ENCODE data around the gene SLC6A13.

Gene SLC6A13

DNA sequence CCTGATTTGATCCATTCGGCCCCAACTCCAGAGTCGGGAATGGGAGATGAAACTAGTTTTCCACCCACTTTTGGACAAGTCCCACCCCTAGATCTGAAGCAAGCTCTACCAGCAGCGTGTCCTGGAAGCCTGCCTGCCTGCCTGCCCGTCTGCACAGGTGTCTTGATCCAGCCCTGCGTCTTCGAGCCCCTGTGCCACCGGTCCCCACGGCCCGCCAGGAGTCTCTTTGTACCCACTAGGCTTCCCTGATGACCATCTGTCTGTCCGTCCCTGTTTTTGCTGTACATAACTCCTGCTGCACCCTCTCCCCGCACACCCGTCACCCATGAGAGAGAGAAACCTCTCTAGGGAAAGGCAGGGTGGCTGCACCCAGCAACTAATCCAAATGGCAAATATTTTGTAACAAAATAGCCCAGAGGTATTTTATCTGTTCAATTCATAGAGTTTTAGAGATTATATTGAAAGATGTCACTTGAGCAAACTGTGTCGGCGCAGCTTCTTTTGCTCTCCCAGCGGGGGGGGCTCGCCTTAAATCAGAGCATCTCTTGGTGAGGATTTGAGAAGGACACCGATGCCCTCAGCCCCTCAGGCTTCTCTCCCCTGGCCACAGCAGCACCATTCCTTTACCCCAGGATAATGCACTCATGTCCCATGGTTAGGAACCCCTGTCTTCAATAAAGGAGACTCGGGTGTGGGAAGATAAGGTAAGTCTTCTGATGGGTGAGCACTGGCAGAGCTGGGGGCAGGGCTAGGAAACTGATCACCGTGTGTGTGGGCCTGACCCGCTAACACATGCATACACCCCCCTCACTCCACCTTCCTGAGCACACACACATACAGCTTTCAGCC, 84.4 kb downstream of the SLC6A13 start:
- DNase-seq (ENCODE audit: low read depth in 2 of 2), result no peak

DNA sequence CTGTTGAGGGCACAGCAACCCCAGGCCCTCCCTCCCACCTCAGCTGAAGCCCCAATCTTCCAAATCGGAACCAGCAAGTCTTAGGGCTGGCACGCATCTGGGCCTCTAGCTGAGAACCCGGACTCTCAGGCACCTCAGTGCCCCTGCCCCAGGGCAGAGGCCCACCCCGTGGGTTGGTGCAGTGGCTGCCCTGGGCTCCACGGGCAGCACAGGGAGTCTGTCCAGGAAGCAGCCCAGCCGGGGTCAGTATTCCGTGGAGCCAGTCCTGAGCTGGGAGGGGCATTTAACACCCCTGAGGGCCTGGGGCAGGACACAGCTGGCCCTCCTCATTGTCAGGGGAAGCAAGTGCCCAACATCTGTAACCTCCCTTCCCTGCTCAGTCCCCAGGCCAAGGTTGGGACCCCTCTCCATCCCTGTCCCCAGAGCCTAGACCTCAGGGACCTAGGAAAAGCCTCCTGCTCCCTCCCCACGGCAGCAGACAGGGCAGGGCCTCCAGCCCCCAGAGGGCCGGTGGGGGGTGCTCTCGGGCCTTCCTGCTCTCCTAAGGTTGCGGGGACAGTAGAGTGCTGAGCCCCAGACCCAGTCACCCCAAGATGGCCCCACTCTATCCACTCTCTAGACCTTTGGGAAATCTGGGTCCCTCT, 85.2 kb downstream of the SLC6A13 start:
- DNase-seq (ENCODE audit: low read depth in 2 of 2), result no peak

DNA sequence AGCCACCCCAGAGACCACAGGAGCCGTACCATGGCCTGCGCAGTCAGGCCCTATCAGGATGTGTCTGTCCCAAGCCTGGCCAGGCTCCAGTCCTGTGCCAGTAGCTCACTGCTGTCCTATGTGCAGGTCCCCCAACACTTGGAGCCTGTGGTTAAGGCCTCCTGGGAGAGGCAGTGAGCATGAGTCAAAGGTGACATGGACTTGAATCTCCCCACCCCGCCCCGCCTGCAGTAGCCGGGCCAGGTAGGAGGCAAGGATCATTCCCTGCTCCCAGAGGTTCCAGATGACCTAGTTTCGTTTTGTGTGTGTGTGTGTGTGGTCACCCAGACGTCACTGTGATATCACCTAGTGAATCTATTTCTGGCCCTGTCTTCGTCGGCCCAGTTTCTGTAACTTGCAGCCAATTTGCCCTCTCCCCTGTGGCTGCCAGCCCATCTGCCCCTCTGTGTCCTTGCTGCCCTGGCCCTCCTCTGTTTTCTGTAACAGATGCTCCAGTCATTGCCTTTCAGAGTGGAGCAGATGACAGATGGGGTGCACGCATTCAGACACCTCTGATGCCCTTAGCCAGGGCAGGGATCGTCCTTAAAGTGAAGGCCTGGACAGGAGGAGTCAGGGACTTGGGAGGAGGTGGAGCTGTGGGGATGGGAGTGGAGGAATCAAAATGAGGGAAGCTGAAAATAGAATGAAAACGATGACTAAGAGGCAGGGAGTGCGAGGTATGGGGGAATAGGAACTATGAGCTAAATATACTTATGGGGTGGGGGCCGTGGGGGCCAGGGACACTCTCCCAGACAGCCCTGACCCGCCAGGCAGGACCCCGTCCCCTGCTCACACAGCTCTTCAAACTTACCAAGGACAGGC, 86.1 kb downstream of the SLC6A13 start:
- DNase-seq (ENCODE audit: low read depth in 2 of 2), result no peak

DNA sequence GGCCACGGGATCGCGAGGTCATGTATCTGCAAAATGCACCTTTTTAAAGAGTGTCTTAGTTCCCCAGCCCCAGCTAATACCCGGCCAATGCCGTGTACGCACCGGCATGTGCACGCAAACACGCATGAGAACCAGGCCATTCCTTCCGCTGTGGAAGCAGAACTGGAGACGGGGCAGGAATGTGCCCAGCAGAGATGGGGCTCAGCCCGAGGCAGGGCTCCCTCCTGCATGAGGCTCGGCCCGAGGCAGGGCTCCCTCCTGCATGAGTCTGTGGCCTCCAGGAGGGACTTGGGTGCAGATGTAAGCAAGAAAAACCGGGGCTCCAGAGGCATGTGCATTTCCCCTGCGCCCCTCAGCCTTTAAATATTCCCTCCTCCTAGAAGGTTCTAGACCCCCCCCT, 86.9 kb downstream of the SLC6A13 start:
- no peak for DNase-seq (ENCODE audit: low read depth in 2 of 2)

DNA sequence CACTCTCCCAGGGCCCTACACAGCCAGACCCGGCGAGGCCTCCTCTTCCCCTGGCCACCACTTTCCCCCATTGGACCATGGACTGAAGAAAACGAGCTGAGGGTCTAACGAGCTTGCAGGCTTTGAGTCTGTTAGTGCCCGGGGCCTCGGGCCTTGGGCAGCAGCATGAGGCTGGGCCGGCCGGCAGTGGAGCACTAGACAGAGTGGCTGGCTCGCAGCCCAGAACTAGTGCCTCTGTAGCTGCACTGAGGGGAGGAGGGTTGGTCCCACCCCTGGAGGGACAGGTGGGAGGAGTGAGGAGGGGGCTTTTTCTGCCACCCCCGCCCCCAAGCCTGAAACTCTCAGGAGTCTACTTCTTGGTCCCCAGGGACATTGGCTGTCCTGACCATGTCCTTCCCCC, 87.4 kb downstream of the SLC6A13 start:
- no peak for DNase-seq (ENCODE audit: low read depth in 2 of 2)

DNA sequence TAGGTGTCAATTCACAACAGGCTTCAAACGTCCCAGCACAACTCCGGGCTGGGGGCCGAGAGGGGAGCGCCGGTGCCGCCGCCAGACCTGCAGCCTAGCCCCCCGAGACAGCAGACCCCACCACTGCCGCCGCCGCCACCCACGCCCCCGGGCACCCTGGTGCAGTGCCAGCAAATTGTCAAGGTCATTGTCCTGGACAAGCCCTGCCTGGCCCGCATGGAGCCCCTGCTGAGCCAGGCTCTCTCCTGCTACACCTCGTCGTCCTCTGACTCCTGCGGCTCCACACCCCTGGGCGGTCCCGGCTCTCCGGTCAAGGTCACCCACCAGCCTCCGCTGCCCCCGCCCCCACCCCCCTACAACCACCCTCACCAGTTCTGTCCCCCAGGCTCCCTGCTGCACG, 88.0 kb downstream of the SLC6A13 start:
- DNase-seq (ENCODE audit: low read depth in 2 of 2), result no peak

DNA sequence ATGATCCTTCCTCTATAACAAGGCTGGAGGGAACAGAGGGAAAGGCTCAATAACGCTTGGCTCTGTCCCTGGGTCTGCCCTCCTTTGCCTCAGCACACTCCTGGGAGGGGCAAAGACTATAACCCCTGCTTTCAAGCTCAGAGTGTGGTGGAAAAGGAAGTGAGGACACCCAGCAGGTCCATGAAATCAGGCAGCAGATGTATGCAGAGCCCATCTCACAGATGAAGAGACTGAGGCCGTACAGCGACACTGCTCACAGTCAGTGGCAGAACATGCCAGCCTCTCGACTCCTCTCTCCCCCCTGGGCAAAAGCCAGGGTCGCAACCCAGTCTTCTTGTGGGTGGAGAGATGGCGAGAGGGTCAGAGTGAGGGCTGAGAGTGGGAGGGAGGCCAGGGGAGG, 88.5 kb downstream of the SLC6A13 start:
- no peak for DNase-seq (ENCODE audit: low read depth in 2 of 2)

DNA sequence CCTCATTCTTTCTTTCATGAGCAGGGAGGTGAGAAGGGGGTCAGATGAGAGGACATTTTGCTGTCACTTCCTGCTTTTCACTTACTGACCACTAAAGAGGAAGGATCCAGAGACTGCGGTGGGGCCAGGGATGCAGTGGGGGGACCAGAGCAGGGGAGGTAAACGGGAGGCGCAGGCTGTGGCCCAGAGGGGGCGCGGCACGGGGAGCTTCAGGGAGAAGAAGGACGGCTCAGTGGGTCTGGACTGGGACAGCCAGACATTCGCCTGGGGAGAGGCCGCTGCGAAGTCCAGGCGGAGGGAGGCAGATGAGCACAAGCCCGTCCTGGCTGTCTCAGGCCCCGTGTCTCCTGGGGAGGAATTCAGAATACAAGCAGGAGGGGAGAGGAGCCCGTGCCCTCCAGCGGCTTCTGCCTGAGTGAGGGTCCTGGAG, 89.9 kb downstream of the SLC6A13 start:
- no peak for DNase-seq (ENCODE audit: low read depth in 2 of 2)

DNA sequence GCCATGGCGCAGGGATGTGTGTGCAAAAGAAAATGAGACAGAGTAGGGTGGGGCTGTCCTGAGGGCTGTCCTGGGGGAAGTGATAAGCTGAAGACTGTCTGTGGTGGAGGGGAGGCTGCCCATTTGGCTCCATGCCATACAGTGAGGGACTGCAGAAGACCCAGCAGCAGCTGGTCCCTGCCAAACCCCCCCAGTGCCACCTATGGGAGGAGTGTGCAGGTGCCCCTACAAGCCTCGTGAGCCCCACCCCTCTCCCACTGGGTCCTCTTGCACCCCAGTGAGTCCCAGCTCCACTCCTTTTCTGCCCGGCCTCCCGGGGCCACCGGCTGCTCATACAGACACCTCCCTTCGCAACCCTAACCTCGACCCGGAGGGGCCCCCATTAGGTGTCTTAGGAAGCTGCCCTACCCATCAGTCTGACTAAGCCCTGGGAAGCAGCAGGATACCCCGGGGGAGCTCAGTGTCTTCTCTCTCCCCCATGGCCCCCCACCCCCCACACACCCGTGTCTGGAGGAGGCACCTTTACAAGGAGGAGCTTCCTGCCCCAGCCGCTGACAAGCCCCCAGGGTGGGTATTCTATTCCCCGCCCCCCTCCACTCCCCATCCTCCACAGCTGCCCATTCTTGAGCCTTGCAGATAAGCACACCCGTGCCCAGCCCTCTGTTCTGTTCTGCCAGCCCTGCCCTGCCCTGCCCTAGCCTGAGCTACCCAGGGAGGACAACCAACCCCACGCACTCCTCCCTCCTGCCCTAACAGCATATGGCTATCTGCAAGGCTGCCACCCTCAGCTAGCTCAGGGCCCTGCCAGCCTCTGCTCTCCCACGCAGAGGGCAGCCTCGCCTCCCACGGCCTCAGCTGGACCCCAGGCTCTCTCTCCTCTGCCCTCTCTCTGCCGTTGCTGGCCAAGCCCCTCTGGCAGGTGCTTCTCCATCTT, 90.6 kb downstream of the SLC6A13 start:
- DNase-seq (ENCODE audit: low read depth in 2 of 2), result no peak

DNA sequence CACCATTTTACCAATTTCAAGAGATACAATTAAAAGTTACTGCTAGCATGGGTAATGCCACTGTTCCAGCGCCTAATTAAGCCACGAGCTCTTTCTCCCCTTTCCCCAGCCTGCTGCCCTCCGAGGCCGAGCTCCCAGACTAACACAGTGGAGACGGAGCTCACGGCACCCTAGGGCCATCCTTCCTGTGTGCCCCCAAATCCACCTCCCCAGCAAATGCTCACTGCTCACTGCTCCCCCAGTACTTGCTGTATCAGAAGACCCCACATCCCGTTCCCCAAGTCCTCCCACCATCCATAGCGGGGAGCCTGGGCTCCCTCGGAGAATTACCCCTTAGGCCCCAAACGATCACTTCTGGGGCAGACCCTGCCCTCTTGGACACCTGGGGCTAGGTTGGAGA, 91.4 kb downstream of the SLC6A13 start:
- DNase-seq (ENCODE audit: low read depth in 2 of 2), result no peak
